Activated naive CD8-positive, alpha-beta T cell treated with anti-CD3 and anti-CD28 coated beads, Interleukin-2, amount 50 U/mL, for 16 hours (primary cell): ENCODE data around the gene DCLRE1A.
"Not testable (repeated sequence)": the region's sequence is repeated elsewhere in the genome, so short reads cannot be mapped to it uniquely, and the experiment has no call there.

Source experiments
- DNase-seq: peaks from one replicate; pipeline ENCODE4 v3.0.0-alpha.2; 2020; ENCODE audit warnings: low read depth, low spot score

Gene DCLRE1A

GRCh38 chr10:113858541-113858940 lies 4.7 kb upstream of the DCLRE1A start:
- no peak for DNase-seq

GRCh38 chr10:113857210-113857609 lies 3.3 kb upstream of the DCLRE1A start:
- DNase-seq: no peak

GRCh38 chr10:113856563-113856962 lies 2.7 kb upstream of the DCLRE1A start:
- DNase-seq: no peak

- no peak for DNase-seq
Measured at GRCh38 chr10:113854761-113855588, 1.1 kb upstream of the DCLRE1A start.

DNA sequence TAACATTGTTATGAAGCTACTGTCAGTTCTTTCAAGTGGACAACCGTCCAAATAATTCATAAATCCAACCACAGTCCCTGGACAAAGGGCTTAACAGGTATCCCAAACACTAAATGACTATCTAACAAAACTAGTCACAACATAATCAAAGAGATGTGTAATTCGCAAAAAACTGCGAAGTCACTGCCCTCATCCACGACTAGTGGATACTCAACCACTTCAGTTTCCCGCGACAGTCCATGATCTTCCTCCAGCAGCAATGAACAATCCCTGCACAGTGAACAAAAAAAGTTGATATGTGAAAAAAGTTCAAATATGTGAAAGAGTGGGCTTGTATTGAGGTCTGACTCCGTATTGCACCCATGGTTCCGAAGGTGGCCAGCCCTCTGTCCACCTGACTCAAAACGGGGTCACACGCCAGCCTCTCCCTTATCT lies 287 bp downstream of the DCLRE1A start:
- DNase-seq: no peak

GRCh38 chr10:113849946-113850345 lies 3.9 kb downstream of the DCLRE1A start:
- DNase-seq: no peak

GRCh38 chr10:113849140-113849803 lies 4.6 kb downstream of the DCLRE1A start:
- DNase-seq: no peak

DNA sequence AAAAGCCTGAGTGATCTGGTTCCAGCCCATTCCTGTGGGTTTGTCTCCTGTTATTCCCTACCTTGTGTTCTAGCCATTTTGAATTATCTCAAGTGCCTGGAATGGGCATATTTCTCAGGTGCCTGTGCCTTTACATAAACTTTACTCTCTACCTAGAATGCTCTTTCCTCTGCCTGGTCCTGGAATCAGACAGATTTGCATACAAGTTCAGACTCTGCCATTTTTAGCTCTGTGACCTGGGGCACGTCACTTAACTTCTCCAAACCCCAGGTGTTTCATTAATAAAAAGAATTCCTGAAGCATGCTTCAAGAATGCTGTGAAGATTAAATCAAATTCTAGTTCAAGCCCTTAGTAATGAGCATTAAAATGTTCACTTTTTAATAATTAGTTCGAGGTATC lies 7.8 kb downstream of the DCLRE1A start:
- no peak for DNase-seq

GRCh38 chr10:113843972-113844485 lies 9.9 kb downstream of the DCLRE1A start:
- DNase-seq: no peak

GRCh38 chr10:113842171-113842570 lies 11.7 kb downstream of the DCLRE1A start:
- no peak for DNase-seq

DNA sequence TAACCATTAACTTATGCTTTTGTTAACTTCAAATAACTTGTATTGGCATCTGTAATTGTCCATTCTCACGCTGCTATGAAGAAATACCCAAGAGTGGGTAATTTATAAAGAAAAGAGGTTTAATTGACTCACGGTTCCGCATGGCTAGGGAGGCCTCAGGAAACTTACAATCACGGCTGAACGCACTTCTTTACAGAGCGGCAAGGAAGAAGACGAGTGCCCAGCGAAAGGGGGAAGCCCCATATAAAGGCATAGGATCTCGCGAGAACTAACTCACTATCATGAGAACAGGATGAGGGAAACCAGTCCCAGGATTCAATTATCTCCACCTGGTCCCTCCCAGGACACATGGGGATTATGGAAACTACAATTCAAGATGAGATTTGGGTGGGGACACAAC lies 25.3 kb downstream of the DCLRE1A start:
- DNase-seq: not testable (repeated sequence)

GRCh38 chr10:113825791-113826190 lies 28.1 kb downstream of the DCLRE1A start:
- no peak for DNase-seq

DNA sequence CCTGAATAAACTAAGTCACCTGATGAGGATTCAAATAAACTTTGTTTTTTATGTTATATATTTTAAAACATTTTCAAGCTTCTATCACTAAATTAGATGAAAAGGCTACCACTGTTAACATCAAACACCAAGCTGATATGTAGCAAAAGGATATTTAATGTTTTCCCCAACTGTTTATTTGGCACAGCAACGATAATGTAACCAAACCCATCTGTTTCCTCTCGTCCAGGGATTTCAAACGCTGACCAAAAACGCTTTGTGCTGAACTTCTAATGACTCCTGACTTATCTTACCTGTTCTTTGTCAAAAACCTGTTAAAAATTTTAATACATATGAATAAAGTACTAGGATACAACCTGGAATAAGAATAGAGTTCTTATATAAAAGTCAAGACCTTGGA lies 30.5 kb downstream of the DCLRE1A start:
- DNase-seq: no peak

DNA sequence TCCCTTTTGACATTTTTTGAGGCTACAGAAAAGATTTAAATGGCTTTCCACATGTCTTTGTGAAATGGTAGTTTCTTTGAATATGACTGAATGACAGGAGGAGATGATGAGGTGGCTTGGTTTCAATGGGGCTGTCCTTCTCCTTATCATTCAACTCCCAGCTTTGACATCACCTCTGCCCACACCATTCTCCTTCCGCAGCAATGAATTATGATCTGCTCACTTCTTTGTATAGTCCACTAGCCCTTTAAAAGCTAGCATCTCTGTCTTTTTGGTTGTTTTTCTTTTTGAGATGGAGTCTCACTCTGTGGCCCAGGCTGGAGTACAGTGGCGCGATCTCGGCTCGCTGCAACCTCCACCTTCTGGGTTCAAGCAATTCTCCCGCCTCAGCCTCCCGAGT lies 31.7 kb downstream of the DCLRE1A start:
- DNase-seq: no peak

GRCh38 chr10:113821306-113821705 lies 32.6 kb downstream of the DCLRE1A start:
- DNase-seq: not testable (repeated sequence)

GRCh38 chr10:113820507-113820906 lies 33.4 kb downstream of the DCLRE1A start:
- DNase-seq: no peak

DNA sequence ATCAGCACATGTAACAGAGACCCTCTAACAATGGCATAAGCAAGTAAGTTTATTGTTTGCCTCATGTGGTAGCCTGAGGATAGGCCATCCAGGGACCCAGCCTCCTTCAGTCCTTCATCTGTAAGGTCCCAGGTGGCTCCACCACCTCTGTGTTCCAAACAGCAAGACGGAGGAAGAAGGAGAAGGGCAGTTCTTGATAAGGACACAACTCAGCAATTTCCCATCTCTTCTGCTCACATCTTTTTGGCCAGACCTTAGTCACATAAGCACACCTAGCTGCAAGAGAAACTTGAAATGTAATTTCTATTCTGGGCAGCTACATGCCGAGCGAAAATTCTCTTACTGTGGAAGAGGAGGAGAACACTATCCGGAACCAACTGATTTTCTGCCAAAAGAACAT lies 33.9 kb downstream of the DCLRE1A start:
- no peak for DNase-seq

- DNase-seq: not testable (repeated sequence)
Measured at GRCh38 chr10:113814700-113815099, 39.2 kb downstream of the DCLRE1A start.

- DNase-seq: no peak
Measured at GRCh38 chr10:113808168-113808567, 45.7 kb downstream of the DCLRE1A start.

GRCh38 chr10:113806503-113806902 lies 47.4 kb downstream of the DCLRE1A start:
- DNase-seq: no peak

- DNase-seq: no peak
Measured at GRCh38 chr10:113802997-113803396, 50.9 kb downstream of the DCLRE1A start.

DNA sequence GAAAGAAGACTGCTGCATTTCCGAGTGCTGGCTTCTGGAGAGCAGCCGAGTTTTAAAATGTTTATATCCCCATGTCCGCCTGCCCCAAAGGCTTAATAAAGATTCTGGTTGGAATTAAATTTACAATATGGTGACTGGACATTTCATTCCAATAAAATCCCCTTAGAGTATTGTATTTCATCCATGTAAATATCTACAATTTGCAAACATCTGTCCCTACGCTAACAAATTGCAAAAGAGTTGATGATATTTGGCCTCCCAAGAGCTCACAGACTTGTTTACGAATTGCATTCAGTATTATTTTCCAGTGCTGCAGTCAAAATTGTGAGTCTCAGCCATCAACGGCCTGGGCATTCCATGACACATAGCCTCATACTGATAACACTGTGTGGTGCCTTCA lies 52.3 kb downstream of the DCLRE1A start:
- DNase-seq: no peak

DNA sequence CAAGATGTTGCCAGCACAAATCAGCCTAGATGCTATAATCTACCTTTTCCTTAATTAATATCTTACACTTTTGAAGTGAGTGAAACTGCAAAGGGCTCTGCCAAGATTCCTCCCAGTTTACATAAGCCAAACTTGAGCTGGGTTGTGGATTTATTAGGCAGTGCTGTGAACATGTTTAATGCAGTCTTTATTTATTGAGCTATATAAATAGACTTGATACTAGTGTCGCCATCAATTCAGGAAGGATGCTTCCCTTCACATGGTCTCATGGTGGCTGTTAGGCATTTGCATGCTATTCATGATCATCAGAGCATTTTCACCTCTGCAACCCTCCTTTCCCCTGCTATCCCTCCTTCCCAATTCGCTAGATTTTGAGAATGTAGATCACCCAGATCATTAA lies 62.2 kb downstream of the DCLRE1A start:
- no peak for DNase-seq
